ENCODE data around the gene UNC13A.

DNA sequence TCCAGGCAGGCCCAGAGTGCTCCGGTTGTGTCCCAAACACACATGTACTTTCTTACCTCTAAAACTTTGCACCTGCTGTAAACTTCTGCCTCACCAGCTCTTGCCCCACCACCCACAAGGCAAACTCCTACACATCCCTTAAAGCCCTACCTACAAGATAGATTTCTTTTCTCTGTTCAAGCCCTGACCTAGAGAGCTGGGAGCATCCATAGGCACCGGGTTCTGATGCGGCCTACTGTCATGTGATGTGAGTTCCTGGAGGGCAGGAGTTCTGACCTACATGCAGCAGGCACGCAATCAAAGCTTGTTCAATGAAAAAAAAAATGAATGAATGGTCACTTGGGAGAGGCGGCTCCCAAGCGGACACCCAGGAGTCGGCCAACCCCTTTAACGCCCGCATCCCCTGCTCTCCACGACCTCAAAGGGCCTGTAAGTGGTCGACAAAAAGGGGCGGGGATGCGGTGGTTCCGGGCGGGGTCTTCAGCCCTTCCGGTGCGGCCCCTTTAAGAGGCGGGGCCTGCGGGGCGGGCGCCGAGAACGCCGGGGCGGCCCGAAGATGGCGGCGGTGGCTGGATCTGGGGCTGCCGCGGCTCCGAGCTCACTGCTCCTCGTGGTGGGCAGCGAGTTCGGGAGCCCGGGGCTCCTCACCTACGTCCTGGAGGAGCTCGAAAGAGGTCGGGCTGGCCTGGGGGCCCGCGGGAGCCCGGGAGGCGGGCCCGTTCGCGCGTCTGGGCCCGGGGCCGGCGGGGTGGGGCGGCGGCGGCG is 31.0 kb upstream of the UNC13A start, which contains the start of gene MAP1S:
- peak; percentile 52 to 72 for TF ChIP-seq POLR2A (IDR thresholded peaks at IDR 0.05)
- TF ChIP-seq, protein P1, sequence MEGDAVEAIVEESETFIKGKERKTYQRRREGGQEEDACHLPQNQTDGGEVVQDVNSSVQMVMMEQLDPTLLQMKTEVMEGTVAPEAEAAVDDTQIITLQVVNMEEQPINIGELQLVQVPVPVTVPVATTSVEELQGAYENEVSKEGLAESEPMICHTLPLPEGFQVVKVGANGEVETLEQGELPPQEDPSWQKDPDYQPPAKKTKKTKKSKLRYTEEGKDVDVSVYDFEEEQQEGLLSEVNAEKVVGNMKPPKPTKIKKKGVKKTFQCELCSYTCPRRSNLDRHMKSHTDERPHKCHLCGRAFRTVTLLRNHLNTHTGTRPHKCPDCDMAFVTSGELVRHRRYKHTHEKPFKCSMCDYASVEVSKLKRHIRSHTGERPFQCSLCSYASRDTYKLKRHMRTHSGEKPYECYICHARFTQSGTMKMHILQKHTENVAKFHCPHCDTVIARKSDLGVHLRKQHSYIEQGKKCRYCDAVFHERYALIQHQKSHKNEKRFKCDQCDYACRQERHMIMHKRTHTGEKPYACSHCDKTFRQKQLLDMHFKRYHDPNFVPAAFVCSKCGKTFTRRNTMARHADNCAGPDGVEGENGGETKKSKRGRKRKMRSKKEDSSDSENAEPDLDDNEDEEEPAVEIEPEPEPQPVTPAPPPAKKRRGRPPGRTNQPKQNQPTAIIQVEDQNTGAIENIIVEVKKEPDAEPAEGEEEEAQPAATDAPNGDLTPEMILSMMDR (IDR thresholded peaks at IDR 0.05), result no peak
